HG03159 (cell line): Measurements from ENCODE around the gene PTTG1.

ENCODE experiments used
- ATAC-seq: cut with Tn5 transposase; IDR thresholded peaks from one replicate; pipeline ENCODE4 v1.9.1; 2021; ENCODE audit warnings: mild to moderate bottlenecking, moderate library complexity; ENCODE audit not compliant: unreplicated experiment

Gene PTTG1

DNA sequence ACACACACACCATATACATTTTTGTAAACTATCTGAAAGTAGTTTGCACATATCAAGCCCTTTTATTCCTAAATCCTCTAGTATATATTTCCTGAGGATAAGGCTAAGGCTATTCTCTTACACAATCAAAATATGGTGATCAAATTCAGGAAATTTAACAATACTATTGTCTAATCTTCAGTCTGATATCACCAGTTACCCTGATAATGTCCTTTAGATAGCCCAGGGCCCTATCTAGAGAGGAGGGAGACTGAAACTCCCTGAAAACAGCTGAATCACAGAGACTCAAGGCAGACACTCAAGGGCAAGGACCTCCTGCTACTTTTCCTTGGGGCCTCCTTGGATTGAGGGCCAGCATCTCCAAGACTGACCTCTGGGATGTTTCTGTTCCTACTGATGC is 30.4 kb downstream of the PTTG1 start:
- no peak for ATAC-seq

GRCh38 chr5:160452795-160453194 is 31.1 kb downstream of the PTTG1 start:
- no peak for ATAC-seq

DNA sequence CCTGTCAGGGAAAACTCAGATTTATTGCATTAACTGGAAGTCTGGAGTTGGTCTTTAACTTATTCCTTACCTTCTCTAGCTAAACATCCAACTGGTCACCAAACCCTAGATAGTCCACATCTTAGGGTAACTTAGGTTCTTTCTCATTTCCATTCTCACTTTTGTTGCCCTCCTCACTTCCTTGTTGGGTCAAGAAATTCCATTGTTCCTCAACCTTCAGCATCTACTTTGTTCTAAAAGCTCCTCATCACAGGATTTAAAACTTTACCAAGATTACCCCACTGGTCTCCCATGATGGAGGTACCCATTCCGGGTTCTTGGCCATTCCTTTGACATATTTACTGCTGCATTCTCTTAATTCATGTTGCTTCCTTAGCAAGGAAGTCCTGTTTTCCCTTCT is 32.1 kb downstream of the PTTG1 start:
- no peak for ATAC-seq

- no peak for ATAC-seq
These were observed 33.9 kb downstream of the PTTG1 start for GRCh38 chr5:160455600-160455999.

GRCh38 chr5:160456480-160457177 is 35.0 kb downstream of the PTTG1 start:
- ATAC-seq, result no peak

GRCh38 chr5:160457252-160457651 is 35.6 kb downstream of the PTTG1 start:
- ATAC-seq, result no peak

DNA sequence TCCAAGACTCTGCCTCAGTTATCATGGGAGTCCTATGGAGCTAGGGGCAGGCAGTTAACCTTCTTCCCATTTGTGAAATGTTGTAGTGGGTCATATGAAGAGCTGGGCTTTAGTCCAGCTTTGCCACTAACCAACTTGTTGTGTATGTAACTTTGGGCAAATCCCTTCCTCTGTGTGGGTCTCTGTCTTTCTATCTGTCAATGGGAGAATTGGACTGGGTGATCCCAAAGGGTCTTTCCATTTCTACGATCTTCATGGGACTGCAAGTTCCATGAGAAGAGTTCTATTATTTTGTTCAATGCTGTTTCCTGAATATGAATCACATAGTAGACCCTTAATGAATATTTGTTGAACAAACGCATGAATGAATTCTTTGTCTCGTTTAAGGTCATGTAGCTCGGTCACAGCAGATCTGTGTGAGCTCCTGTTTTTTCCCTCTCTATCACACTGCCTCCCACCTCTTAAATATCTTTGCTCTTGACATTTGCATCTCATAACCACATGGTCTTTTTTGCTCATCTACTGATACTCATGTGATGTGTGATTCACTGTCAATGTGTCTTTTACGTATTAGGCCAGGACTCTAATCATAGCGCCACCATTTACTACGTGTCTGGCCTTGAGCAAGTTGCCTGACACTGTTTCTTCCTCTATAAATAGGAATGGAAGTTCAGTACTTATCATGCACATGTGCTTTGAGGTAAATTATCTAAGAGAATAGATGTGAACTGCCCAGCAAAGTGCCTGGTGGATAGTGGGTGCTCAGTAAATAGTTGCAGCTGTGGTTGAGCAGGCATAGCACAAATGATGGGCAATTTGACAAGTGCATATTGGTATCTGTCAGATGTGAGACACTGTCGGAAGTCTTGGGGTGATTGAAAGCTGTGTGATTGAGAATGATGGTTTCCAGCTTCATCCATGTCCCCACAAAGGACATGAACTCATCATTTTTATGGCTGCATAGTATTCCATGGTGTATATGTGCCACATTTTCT is 37.4 kb downstream of the PTTG1 start:
- peak; percentile 76 for ATAC-seq

DNA sequence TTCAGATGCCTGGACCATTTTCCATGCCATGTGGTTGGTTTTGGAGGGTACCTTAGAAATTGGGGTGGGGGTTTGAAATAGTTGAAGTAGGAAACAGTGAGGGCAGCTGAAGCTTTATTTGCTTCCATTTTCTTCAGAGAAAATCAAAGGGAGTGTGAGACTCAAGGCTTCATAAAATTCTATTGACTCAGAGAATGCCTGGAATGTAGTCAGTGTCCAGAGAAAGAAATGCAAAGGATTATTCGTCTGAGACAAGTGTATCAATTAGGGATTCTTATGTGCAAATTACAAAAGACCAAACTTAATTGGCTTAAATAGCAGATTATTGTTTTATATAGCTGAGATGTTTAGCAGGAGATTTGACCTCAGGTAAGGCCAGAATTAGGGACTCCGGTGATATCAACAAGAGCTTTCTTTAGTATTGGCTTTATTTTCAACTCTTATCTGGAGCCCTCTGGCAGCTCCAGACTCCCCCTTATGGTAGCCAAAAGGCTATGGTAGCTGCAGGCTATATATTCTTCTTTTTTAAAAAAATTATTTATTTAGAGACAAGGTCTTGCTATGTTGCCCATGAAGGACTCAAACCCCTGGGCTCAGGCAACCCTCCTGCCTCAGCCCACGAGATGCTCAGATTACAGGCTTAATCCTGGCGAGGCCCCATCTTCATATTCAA is 38.9 kb downstream of the PTTG1 start:
- ATAC-seq, result no peak

GRCh38 chr5:160461378-160461777 is 39.7 kb downstream of the PTTG1 start:
- no peak for ATAC-seq

DNA sequence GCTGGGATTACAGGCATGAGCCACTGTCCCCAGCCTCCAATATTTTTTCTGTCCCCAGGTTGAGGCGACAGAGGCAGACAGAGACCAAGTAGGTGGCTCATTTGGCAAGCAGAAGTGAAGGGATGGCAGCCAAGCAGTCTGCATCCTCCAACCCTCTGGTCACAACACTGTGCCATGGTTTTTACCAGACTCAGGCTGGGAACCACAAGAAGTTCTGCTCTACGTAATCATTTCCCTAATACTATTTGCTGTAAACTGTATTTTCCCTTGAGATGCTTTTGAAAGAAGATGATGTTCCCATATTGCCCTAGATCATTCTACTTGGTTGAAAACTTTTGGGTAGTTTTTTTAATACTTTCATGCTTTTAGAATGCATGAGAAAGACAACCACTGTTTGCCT is 40.5 kb downstream of the PTTG1 start:
- ATAC-seq, result no peak

DNA sequence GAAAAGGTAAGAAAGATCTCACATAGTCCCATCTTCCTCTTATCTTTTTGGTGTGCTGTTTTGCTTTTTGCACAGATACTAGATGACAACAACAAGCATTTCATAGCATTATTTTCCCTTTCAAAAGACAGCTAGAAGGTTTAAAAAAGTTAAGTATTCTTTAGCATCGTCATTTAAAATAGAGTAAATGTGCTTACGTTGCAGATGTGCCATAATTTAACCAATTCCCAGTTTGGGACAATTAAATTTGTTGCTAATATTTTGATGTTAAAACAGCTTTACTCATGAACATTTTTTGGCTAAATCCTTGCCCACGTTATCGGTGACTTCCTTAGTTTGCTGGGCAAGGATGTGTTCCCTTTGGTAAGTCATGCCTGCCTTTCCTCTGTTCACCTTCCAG is 41.6 kb downstream of the PTTG1 start:
- no peak for ATAC-seq

- ATAC-seq, result no peak
These were observed 42.2 kb downstream of the PTTG1 start for GRCh38 chr5:160463740-160464465.

DNA sequence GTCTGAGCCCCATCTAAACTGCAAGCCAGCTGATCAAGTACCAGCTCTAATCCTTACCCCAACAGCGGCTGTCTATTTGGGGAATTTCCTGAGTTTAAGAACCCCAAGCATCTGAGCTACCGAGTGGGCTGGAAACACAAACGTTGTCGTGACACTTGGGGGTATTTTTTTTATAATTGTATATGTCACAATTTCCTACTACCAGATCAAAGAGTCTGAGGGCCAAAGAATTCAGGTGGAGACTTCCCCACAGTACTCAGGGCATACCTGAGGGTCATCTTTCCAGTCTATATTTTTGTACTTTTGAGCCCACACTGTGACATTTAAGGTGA is 42.8 kb downstream of the PTTG1 start:
- no peak for ATAC-seq

- no peak for ATAC-seq
These were observed 44.5 kb downstream of the PTTG1 start for GRCh38 chr5:160466116-160466515.

DNA sequence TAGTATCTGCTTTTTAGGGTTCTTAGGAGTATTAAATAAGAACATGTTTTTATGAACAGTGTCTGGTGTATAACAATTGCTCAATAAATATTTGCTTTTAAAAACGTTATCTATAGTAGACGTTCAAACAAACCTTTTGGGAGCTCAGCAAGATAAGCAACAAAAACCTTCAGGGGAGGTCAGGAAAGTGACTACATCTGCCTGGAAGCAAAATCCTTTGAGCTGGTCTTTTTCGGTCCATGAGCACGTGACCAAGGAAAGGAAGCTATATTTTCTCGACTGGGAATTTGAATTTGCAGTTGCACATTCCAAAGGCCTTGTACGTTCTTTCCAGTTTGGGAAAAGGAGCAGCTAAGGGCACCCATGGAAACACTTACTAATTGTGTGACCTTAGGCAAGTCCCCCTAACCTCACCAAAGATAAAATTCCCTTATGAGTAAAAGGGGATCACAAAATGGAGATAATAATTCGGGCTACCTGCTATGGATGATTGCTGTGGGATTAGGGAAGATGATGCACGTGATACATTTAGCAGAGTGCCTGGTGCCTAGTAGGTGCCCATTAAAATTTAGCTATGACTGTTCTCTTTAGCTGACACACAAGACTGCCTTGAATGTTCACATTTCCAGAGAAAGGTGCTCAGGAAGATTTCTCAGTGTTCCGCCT is 45.4 kb downstream of the PTTG1 start:
- peak; percentile 7 for ATAC-seq

DNA sequence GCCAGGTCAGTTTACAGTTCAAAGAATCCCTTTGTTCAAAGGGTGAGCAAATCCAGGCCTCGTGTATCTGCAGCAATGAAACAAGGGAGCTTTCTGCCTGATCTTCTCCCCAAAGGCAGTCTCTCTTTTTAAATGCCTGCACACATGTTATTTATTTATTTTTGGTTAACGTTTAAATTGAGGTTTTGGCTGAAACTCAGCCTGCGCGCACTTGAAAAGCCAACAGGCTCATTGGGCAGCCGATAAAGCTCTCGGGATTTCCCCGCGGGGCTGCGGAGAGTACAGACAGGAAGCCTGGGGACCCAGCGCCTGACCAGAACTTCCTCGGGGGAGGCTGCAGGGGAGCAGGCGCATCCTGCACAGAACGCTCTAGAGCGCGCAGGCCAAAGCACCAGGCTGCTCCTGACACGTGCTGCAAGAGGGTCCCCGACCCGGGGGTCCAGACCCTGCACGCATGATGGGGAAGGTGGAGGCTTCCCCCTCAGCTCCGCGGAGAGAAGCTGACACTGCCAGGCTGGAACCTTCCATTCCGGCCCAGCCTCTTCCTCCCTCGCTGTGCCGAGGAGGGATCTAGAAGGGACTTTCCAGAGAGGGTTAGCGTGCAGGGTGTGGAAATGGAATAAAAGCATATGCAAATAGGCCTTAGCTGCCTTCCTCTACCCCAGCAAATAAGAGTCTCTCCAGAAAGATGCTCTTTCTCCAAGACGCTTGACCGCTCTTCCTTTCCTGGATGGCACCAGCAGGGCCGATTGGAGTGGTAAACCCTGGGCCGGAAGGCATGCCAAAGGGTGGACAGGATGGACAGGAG is 46.1 kb downstream of the PTTG1 start:
- peak; percentile 91 for ATAC-seq

DNA sequence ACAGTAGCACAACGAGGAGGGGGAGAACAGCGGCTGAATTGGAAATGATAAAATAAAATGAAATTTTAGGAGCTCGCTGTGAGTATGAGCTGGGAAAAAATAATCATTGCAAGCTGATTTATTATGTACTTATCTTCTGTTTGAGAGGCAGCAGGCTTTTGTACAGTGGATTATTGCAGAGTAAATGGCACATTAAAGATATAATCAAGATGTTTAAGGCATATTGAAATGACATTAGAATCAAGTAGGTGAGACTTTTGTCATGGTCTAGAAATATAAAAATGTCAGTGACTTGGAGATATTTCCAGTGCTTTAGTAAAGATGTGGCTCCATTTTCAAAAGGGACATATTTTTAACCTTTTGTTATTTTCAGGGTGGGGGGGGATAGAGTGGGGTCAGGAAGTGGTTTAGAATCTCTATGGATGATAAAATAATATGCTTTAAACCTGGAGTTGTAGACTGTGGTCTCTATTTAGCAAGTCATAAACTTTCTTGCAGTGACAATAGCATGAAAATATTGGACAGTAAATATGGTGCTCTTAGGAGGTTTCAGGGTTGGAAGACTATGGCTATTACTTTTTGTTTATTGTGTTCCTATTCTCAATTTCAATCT is 46.8 kb downstream of the PTTG1 start:
- ATAC-seq, result no peak

DNA sequence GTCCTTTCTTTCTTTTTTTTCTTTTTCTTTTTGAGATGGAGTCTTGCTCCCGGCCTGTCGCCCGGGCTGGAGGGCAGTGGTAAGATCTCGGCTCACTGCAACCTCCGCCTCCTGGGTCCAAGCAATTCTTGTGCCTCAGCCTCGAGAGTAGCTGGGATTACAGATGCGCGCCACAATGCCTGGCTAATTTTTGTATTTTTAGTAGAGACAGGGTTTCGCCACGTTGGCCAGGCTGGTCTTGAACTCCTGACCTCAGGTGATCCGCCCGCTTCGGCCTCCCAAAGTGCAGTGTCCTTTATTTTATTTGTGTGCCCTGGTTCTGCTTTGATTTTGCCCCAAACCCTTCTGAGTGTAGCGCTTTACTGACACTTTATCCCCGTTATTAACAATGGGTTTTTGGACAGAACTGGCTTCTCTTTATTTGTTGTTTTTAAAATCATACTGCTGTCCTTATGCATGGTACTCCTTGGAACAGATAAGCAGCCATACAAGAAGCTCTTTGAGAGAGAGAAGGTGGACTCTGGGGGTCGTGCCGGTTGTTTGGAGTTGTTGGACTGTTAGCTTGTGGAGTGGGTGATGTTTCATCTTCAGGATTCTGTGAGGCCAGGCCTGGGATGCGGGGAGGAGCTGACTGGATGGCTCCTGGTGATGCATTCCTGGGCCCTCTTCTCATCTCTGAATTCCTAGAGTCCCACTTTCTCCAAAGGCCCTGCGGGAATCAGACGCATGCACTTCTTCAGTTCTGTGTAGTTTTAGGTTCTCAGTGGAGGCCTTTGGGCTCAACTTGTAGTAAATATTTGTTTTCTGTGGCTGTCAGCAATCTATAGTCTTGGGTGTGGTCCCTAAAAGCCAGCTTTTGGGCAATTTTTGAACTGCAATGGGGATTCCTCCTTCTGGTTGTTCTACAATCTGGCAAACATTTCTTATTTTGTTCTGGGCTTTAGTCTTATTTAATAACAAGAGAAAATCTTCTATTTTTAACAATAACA is 47.8 kb downstream of the PTTG1 start:
- ATAC-seq, result no peak
